IMR-90 (cell line): Measurements from ENCODE around the gene PSME2. TPM values are rescaled to one million over a fixed set of nuclear protein-coding genes. Genes with fewer than 3 reads are reported as not detected.
A peak's percentile ranks its signal among the peaks of the same experiment; 100 is the strongest.

Experiments used
- ATAC-seq: fragments of 200-7000 bp; cut with Tn5 transposase; 2 replicates; pipeline ENCODE4 v1.9.1; 2020; ENCODE audit warnings: low read depth, mild to moderate bottlenecking, moderate library complexity
- BruUV-seq: library from RNA; stranded (reverse); fragments of 400-500 nt; replicated peaks from 2 replicates; lab custom pipeline; 2021; lab: Mats Ljungman, UMichigan
- CTCF ChIA-PET: fragments of 300-600 bp; formaldehyde crosslinking; extraction: SDS; loops from one replicate; lab custom pipeline; 2021; ENCODE audit warnings: antibody characterized with exemption; lab: Yijun Ruan, JAX
- POLR2A ChIA-PET: fragments of 300-600 bp; sonication (Branson Sonifier 250); formaldehyde crosslinking; loops from one replicate; lab custom pipeline; 2022; ENCODE audit warnings: antibody characterized with exemption; ENCODE audit not compliant: unreplicated experiment; lab: Charles Lee
- DNase-seq: peaks from one replicate; pipeline ENCODE4 v3.0.0; 2013
- H2AFZ ChIP-seq: replicated peaks from 2 replicates; pipeline ENCODE3; 2013; ENCODE audit warnings: low read length, mild to moderate bottlenecking; ENCODE audit not compliant: poor library complexity
- H2AK5ac ChIP-seq: 2 replicates; pipeline ENCODE4 v1.6.1; 2013; ENCODE audit warnings: low read depth, low read length, inconsistent platforms
- H2AK9ac ChIP-seq: replicated peaks from 2 replicates; pipeline ENCODE3; 2013; ENCODE audit warnings: mild to moderate bottlenecking, low read depth, low read length, moderate library complexity; ENCODE audit not compliant: poor library complexity
- H2BK120ac ChIP-seq: 2 replicates; pipeline ENCODE4 v1.6.1; 2013; ENCODE audit warnings: low read depth, low read length, inconsistent platforms
- H2BK15ac ChIP-seq: 3 replicates; pipeline ENCODE4 v1.6.1; 2013; ENCODE audit warnings: low read depth, low read length, inconsistent platforms
- H2BK20ac ChIP-seq: 2 replicates; pipeline ENCODE4 v1.6.1; 2013; ENCODE audit warnings: low read depth, mild to moderate bottlenecking, inconsistent platforms, low read length, moderate library complexity
- H2BK5ac ChIP-seq: 2 replicates; pipeline ENCODE4 v1.6.1; 2013; ENCODE audit warnings: mild to moderate bottlenecking, low read depth, low read length, inconsistent platforms; ENCODE audit not compliant: poor library complexity, severe bottlenecking
- H3K14ac ChIP-seq: replicated peaks from 2 replicates; pipeline ENCODE4 v1.6.1; 2013; ENCODE audit warnings: low read depth, low read length, inconsistent platforms
- H3K18ac ChIP-seq: 2 replicates; pipeline ENCODE4 v1.6.1; 2013; ENCODE audit warnings: low read depth, low read length, control low read depth
- H3K23ac ChIP-seq: 2 replicates; pipeline ENCODE4 v1.6.1; 2013; ENCODE audit warnings: low read depth, low read length, inconsistent platforms
- H3K27ac ChIP-seq: 2 replicates; pipeline ENCODE4 v1.5.1; 2013; ENCODE audit warnings: mild to moderate bottlenecking, control low read depth, low read length; ENCODE audit not compliant: insufficient read depth
- H3K27me3 ChIP-seq: 2 replicates; pipeline ENCODE4 v1.6.1; 2013; ENCODE audit warnings: low read length; ENCODE audit not compliant: control insufficient read depth, insufficient read depth
- H3K36me3 ChIP-seq: 2 replicates; pipeline ENCODE4 v1.6.1; 2013; ENCODE audit warnings: low read length, mixed read lengths; ENCODE audit not compliant: control insufficient read depth, insufficient read depth
- H3K4ac ChIP-seq: 2 replicates; pipeline ENCODE4 v1.6.1; 2013; ENCODE audit warnings: low read depth, low read length, inconsistent platforms
- H3K4me1 ChIP-seq: 2 replicates; pipeline ENCODE4 v1.6.1; 2013; ENCODE audit warnings: low read length, mixed read lengths; ENCODE audit not compliant: control insufficient read depth, insufficient read depth
- H3K4me2 ChIP-seq: 2 replicates; pipeline ENCODE4 v1.6.1; 2013; ENCODE audit warnings: low read depth, mild to moderate bottlenecking, control low read depth, low read length, moderate library complexity
- H3K4me3 ChIP-seq: 2 replicates; pipeline ENCODE4 v1.5.1; 2013; ENCODE audit warnings: low read depth, mild to moderate bottlenecking, control low read depth, low read length, moderate library complexity; ENCODE audit not compliant: insufficient read depth
- H3K56ac ChIP-seq: 2 replicates; pipeline ENCODE4 v1.6.1; 2013; ENCODE audit warnings: low read length, inconsistent platforms; ENCODE audit not compliant: insufficient read depth; ENCODE audit errors: extremely low read depth
- H3K79me1 ChIP-seq, 2 experiments: 2 replicates each; pipeline ENCODE4 v1.6.1; 2013; ENCODE audit warnings: low read length in 2 of 2, inconsistent platforms in 1 of 2, low read depth in 1 of 2
- H3K9ac ChIP-seq: 2 replicates; pipeline ENCODE4 v1.6.1; 2013; ENCODE audit warnings: low read depth, low read length, control low read depth
- H3K9me1 ChIP-seq: 2 replicates; pipeline ENCODE4 v1.6.1; 2013; ENCODE audit warnings: low read length, inconsistent platforms; ENCODE audit not compliant: insufficient read depth
- H3K9me3 ChIP-seq: 2 replicates; pipeline ENCODE4 v1.6.1; 2013; ENCODE audit warnings: low read length; ENCODE audit not compliant: control insufficient read depth, insufficient read depth
- H4K20me1 ChIP-seq: 2 replicates; pipeline ENCODE4 v1.6.1; 2013; ENCODE audit warnings: low read length, inconsistent platforms; ENCODE audit not compliant: insufficient read depth
- H4K5ac ChIP-seq: 2 replicates; pipeline ENCODE4 v1.6.1; 2013; ENCODE audit warnings: mild to moderate bottlenecking, low read depth, low read length, control low read depth
- H4K8ac ChIP-seq, 2 experiments: 2 replicates each; pipeline ENCODE4 v1.6.1; 2013; ENCODE audit warnings: low read depth in 2 of 2, low read length in 2 of 2, control low read depth in 1 of 2, inconsistent platforms in 1 of 2
- H4K91ac ChIP-seq: 2 replicates; pipeline ENCODE4 v1.6.1; 2013; ENCODE audit warnings: low read depth, low read length, inconsistent platforms; ENCODE audit not compliant: insufficient read depth
- BHLHE40 ChIP-seq: fragments of 150-350 bp; IDR thresholded peaks from 2 replicates; pipeline ENCODE4 v1.6.1; 2016; ENCODE audit warnings: mild to moderate bottlenecking, low read depth, low read length
- RAD21 ChIP-seq: IDR thresholded peaks from 2 replicates; pipeline ENCODE4 v1.6.1; 2012; ENCODE audit warnings: low read length, improper control_type of control experiment
- RCOR1 ChIP-seq: IDR thresholded peaks from 2 replicates; pipeline ENCODE4 v1.6.1; 2012; ENCODE audit warnings: mild to moderate bottlenecking, low read length, improper control_type of control experiment; ENCODE audit not compliant: insufficient replicate concordance
- RFX5 ChIP-seq: IDR thresholded peaks from 2 replicates; pipeline ENCODE4 v1.8.0; 2012; ENCODE audit warnings: low read depth, mild to moderate bottlenecking, low read length, moderate library complexity
- WGBS, 2 experiments: methylation state at CpG; one replicate each; pipeline versions ENCODE4 v1.1.5 to v1.1.7; 2013; ENCODE audit warnings: missing lambda C conversion rate in 2 of 2; ENCODE audit not compliant: insufficient read length in 1 of 2; ENCODE audit errors: extremely low coverage in 2 of 2; 5-methylcytosine and 5-hydroxymethylcytosine counted together
- dilution Hi-C: fragments of 300-500 bp; cut with HindIII; formaldehyde crosslinking; loops from one replicate; pipeline ENCODE4 v1.14.3; 2018; ENCODE audit warnings: low sequenced_read_pairs; ENCODE audit not compliant: unreplicated experiment
- in situ Hi-C: fragments of 300-500 bp; cut with MboI; formaldehyde crosslinking; loops from 3 replicates; pipeline ENCODE4 v1.14.3; 2019; ENCODE audit warnings: low sequenced_read_pairs, inconsistent platforms, mixed read lengths
- intact Hi-C: fragments of 100-400 bp; cut with micrococcal nuclease; formaldehyde crosslinking; loops from 2 replicates; pipeline ENCODE4 v1.10.0; 2022
- polyA plus RNA-seq, 3 experiments: library from polyadenylated mRNA; depleted of rRNA; stranded (reverse); fragments of >200 nt; gene quantifications; 2 replicates each; pipeline ENCODE4 v1.2.3, GENCODE V29; 2012; ENCODE audit warnings: low replicate concordance in 1 of 3
- total RNA-seq: library from RNA; depleted of rRNA; stranded (reverse); fragments of >200 nt; gene quantifications from 2 replicates; pipeline ENCODE4 v1.2.3, GENCODE V29; 2012
- TF ChIP-seq, protein P1 (sequence below): fragments of 150-350 bp; IDR thresholded peaks from 2 replicates; pipeline ENCODE4 v1.6.1; 2016; ENCODE audit warnings: low read depth, mild to moderate bottlenecking, low read length, moderate library complexity, borderline replicate concordance
- TF ChIP-seq, protein P2 (sequence below): fragments of 150-350 bp; IDR thresholded peaks from 2 replicates; pipeline ENCODE4 v1.6.1; 2017; ENCODE audit warnings: mild to moderate bottlenecking, antibody characterized with exemption, low read length, low read depth
- TF ChIP-seq, protein P3 (sequence below): conservative IDR thresholded peaks from 2 replicates; pipeline ENCODE4 v1.5.1; 2012; ENCODE audit warnings: mild to moderate bottlenecking, low read depth, low read length, improper control_type of control experiment

Gene PSME2
- total and polyA plus RNA-seq, 2 of the 4 experiments (the other 2 are of a cell fraction): 104 to 141 TPM

DNA sequence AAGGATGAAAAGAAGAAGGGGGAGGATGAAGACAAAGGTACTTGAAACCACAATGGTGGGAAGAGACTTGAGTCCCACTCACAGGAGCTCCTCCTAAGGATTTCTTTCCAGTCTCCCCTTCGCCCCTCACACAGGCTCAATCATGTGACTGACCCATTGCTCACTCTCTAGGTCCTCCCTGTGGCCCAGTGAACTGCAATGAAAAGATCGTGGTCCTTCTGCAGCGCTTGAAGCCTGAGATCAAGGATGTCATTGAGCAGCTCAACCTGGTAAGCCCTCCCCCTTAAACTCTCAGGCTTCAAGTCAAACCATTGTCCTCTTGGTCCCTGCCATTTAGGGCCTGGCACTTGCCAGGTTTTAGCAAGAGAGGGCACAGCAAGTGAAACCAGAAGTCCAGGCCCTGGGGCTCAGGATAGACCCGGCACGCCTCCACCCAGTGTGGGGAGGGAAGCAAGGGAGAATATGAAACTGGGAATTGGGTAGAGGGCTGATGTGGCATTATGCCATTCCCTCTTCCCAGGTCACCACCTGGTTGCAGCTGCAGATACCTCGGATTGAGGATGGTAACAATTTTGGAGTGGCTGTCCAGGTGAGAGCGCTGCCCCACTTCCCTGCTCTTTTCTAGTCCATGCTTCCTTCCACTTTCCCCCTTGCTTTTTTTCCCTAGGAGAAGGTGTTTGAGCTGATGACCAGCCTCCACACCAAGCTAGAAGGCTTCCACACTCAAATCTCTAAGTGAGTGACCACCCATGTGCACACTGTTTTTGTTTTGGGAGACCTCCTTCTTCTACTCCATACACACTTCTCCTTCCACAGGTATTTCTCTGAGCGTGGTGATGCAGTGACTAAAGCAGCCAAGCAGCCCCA lies 8.6 kb downstream of the PSME2 start (continued):
- TF ChIP-seq BHLHE40 (no peak), RFX5 (no peak)

DNA sequence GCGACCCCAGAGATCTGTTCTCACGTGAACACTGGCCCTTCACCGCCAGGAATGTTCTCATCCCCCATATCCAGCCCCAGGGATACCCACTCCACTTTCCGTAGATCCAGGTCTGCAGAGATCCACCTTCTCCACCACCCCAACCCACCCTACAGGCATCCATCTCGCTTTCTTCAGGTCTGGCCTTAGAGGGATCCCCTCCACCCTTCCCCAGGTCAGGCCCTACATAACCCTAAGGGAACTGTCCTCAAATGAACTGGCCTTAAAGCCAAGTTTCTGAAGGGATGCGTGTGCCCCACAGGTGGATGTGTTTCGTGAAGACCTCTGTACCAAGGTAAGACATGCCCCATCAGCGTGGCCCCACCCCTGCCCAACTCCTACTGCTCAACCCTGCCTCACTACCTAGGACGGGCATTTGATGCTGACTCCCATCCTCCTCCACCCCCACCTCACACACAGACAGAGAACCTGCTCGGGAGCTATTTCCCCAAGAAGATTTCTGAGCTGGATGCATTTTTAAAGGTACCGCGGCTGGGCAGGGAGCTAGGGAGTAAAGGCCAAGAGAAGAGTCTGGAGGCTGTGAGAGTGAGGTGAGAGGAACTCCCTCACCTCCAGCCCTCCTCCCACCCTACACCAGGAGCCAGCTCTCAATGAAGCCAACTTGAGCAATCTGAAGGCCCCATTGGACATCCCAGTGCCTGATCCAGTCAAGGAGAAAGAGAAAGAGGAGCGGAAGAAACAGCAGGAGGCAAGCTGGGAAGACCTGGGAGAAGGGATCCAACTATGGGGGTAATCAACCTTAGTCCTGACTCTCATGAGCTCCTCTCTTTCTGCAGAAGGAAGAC lies 9.5 kb downstream of the PSME2 start:
- 0 out of 2 replicates have a peak overlapping the region, but pooled peaks have one; percentile 9 for H3K56ac ChIP-seq
- no peaks in the 10 kb centered on the region for H3K9me3 ChIP-seq
- peak overlapping the region; percentile 99 for H2AFZ ChIP-seq
- H3K9me1 ChIP-seq: peaks cover 19% of the 10 kb centered on the region
- H3K36me3 ChIP-seq: peaks cover 23% of the 10 kb centered on the region
- no peak overlapping the region; the same call in 1 of the 2 replicates for H2BK120ac ChIP-seq
- peaks cover 11% of the 10 kb centered on the region for H3K4me1 ChIP-seq
- peak overlapping the region; percentile 59 for H2AK5ac ChIP-seq
- H4K8ac ChIP-seq: peak overlapping the region in 1 of 2 experiments; percentile 77; a peak in 1 of 4 replicates
- H3K79me1 ChIP-seq: peaks cover 17 to 46% of the 10 kb centered on the region in 2 experiments; a peak in 3 of 4 replicates
- H3K4me3 ChIP-seq: peak overlapping the region; percentile 97
- peak overlapping the region; percentile 88 for H3K23ac ChIP-seq
- no peaks in the 10 kb centered on the region for H3K27me3 ChIP-seq
- peak overlapping the region; percentile 72 for H3K9ac ChIP-seq
- H3K14ac ChIP-seq: peak overlapping the region; percentile 68
- dilution Hi-C loops (no loop called here), intact Hi-C loops (no loop called here), in situ Hi-C loops (loop anchor here (10.0 to 25.0 kb wide), 3 partner anchors 298 to 1050 kb away; partner anchors contain the start of genes ACIN1, BCL2L2, C14orf119 and PABPN1)
- no peak overlapping the region for H2BK20ac ChIP-seq
- TF ChIP-seq, protein P1, sequence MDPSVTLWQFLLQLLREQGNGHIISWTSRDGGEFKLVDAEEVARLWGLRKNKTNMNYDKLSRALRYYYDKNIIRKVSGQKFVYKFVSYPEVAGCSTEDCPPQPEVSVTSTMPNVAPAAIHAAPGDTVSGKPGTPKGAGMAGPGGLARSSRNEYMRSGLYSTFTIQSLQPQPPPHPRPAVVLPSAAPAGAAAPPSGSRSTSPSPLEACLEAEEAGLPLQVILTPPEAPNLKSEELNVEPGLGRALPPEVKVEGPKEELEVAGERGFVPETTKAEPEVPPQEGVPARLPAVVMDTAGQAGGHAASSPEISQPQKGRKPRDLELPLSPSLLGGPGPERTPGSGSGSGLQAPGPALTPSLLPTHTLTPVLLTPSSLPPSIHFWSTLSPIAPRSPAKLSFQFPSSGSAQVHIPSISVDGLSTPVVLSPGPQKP: no peak
- TF ChIP-seq RCOR1 (no peak), RFX5 (no peak), RAD21 (no peak)
- TF ChIP-seq, protein P2, sequence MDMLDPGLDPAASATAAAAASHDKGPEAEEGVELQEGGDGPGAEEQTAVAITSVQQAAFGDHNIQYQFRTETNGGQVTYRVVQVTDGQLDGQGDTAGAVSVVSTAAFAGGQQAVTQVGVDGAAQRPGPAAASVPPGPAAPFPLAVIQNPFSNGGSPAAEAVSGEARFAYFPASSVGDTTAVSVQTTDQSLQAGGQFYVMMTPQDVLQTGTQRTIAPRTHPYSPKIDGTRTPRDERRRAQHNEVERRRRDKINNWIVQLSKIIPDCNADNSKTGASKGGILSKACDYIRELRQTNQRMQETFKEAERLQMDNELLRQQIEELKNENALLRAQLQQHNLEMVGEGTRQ: no peak
- TF ChIP-seq, protein P3, sequence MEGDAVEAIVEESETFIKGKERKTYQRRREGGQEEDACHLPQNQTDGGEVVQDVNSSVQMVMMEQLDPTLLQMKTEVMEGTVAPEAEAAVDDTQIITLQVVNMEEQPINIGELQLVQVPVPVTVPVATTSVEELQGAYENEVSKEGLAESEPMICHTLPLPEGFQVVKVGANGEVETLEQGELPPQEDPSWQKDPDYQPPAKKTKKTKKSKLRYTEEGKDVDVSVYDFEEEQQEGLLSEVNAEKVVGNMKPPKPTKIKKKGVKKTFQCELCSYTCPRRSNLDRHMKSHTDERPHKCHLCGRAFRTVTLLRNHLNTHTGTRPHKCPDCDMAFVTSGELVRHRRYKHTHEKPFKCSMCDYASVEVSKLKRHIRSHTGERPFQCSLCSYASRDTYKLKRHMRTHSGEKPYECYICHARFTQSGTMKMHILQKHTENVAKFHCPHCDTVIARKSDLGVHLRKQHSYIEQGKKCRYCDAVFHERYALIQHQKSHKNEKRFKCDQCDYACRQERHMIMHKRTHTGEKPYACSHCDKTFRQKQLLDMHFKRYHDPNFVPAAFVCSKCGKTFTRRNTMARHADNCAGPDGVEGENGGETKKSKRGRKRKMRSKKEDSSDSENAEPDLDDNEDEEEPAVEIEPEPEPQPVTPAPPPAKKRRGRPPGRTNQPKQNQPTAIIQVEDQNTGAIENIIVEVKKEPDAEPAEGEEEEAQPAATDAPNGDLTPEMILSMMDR: no peak
- BruUV-seq: no TSS peak
- 40% methylated on average over 3 of the region's 13 CpGs; no CpG with 5 or more reads in 1 of the 2 experiments for WGBS, 2 experiments
- POLR2A ChIA-PET: interaction anchor here (0.6 to 1.0 kb wide), 2 partner anchors 12 to 42 kb away, joined by 3 read pairs; no protein-coding TSS in a partner anchor
- H3K4ac ChIP-seq: peak overlapping the region; percentile 71
- ATAC-seq: no peak
- no peak overlapping the region for H2BK15ac ChIP-seq
- peak overlapping the region; percentile 92 for H3K4me2 ChIP-seq
- H4K91ac ChIP-seq: no peak overlapping the region
- peaks cover 17% of the 10 kb centered on the region for H4K20me1 ChIP-seq
- no peak overlapping the region for H4K5ac ChIP-seq
- no peak overlapping the region for H3K18ac ChIP-seq
- peak overlapping the region; percentile 78 for H2BK5ac ChIP-seq
- peak overlapping the region; percentile 79 for H3K27ac ChIP-seq
- no peak for DNase-seq
- H2AK9ac ChIP-seq: peak overlapping the region; percentile 80
- CTCF ChIA-PET: interaction anchor here (0.8 to 0.9 kb wide), 2 partner anchors 24 to 150 kb away, joined by 3 to 5 read pairs; partner anchors contain the start of gene IRF9
